GM12878 (cell line): ENCODE measurements around the gene UBR3. TPM values are rescaled to one million over a fixed set of nuclear protein-coding genes. Genes with fewer than 3 reads are reported as not detected.

Source experiments
- CHD2 ChIP-seq: IDR thresholded peaks from 2 replicates; pipeline ENCODE4 v1.6.1; 2011; ENCODE audit warnings: low read depth, low read length, improper control_type of control experiment, borderline replicate concordance
- FOS ChIP-seq: IDR thresholded peaks from 3 replicates; pipeline ENCODE4 v1.6.1; 2011; ENCODE audit warnings: borderline replicate concordance; ENCODE audit not compliant: insufficient read length; ENCODE audit errors: extremely low read depth
- PML ChIP-seq: IDR thresholded peaks from 2 replicates; pipeline ENCODE4 v1.6.1; 2012; ENCODE audit warnings: low read length, inconsistent platforms
- POLR2AphosphoS2 ChIP-seq: IDR thresholded peaks from 2 replicates; pipeline ENCODE4 v1.6.1; 2011; ENCODE audit warnings: low read depth, mild to moderate bottlenecking, low read length, improper control_type of control experiment, moderate library complexity
- ZNF24 ChIP-seq: fragments of 450-650 bp; IDR thresholded peaks from 2 replicates; pipeline ENCODE4 v1.6.1; 2017; ENCODE audit warnings: antibody characterized with exemption, mild to moderate bottlenecking
- polyA plus RNA-seq, 11 experiments: library from polyadenylated mRNA; depleted of rRNA in 4 of 11; unstranded in 6 of 11; stranded (reverse) in 5 of 11; fragments of >200 nt; fragmentation: Nextera tagmentation in 4 of 11; fragmentation: Illumina TruSeq in 1 of 11; extraction: Ambion mirVana in 4 of 11; extraction: Trizol in 1 of 11; gene quantifications; 1 replicate in 1 of 11; 2 replicates in 10 of 11; pipeline versions ENCODE4 v1.2.1 to v1.2.3, GENCODE V29; 2011 to 2016; ENCODE audit warnings: inconsistent platforms in 2 of 11, missing spikeins in 2 of 11, low read depth in 1 of 11
- total RNA-seq, 4 experiments: library from RNA; depleted of rRNA in 3 of 4; stranded (reverse); fragments of >200 nt in 3 of 4; fragmentation: Illumina TruSeq in 1 of 4; extraction: Trizol in 1 of 4; gene quantifications; 2 replicates each; pipeline versions ENCODE4 v1.2.1 to v1.2.3, GENCODE V29; 2013 to 2021
- TF ChIP-seq, protein P1 (sequence below): fragments of 450-650 bp; IDR thresholded peaks from 2 replicates; pipeline ENCODE4 v1.6.1; 2016; ENCODE audit warnings: mild to moderate bottlenecking, moderate library complexity, borderline replicate concordance
- TF ChIP-seq, protein P2 (sequence below): IDR thresholded peaks from 2 replicates; pipeline ENCODE4 v1.6.1; 2011; ENCODE audit warnings: borderline replicate concordance, low read depth, mild to moderate bottlenecking, moderate library complexity, mixed read lengths, low read length; ENCODE audit not compliant: insufficient read depth; ENCODE audit errors: extremely low read length
- TF ChIP-seq, protein P3 (sequence below): fragments of 450-650 bp; IDR thresholded peaks from 2 replicates; pipeline ENCODE4 v1.6.1; 2016; ENCODE audit warnings: mild to moderate bottlenecking
- TF ChIP-seq, protein P4 (sequence below): IDR thresholded peaks from 2 replicates; pipeline ENCODE4 v1.6.1; 2012; ENCODE audit warnings: low read depth, low read length, improper control_type of control experiment

The UBR3 gene
- total and polyA plus RNA-seq, 10 of the 15 experiments (the other 5 are each of a cell fraction or from before 2014, with no cell fraction given): 3.8 to 22.9 (median 11.2) TPM

DNA sequence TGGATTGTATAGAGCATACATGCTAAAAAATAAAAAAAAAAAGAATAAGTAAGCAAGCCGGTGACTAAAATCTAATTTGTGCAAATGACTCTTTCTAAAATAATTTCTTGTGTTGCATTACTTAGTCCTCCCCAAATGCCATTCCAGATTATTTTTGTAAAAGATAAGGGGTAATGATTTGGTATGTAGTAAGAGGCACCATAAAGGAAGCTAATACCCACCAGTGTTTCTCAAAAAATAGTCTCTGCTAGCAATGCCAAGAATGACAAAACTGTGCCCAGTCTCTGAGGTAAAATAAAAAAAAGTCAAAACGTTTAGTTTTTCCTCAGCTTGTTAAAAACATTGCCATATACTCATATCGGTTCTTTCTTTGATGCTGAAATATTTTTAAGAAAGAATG is 5.2 kb upstream of the UBR3 start (continued):
- TF ChIP-seq ZNF24 (no peak), CHD2 (no peak), PML (no peak), FOS (no peak), POLR2AphosphoS2 (no peak)
- TF ChIP-seq, protein P1, sequence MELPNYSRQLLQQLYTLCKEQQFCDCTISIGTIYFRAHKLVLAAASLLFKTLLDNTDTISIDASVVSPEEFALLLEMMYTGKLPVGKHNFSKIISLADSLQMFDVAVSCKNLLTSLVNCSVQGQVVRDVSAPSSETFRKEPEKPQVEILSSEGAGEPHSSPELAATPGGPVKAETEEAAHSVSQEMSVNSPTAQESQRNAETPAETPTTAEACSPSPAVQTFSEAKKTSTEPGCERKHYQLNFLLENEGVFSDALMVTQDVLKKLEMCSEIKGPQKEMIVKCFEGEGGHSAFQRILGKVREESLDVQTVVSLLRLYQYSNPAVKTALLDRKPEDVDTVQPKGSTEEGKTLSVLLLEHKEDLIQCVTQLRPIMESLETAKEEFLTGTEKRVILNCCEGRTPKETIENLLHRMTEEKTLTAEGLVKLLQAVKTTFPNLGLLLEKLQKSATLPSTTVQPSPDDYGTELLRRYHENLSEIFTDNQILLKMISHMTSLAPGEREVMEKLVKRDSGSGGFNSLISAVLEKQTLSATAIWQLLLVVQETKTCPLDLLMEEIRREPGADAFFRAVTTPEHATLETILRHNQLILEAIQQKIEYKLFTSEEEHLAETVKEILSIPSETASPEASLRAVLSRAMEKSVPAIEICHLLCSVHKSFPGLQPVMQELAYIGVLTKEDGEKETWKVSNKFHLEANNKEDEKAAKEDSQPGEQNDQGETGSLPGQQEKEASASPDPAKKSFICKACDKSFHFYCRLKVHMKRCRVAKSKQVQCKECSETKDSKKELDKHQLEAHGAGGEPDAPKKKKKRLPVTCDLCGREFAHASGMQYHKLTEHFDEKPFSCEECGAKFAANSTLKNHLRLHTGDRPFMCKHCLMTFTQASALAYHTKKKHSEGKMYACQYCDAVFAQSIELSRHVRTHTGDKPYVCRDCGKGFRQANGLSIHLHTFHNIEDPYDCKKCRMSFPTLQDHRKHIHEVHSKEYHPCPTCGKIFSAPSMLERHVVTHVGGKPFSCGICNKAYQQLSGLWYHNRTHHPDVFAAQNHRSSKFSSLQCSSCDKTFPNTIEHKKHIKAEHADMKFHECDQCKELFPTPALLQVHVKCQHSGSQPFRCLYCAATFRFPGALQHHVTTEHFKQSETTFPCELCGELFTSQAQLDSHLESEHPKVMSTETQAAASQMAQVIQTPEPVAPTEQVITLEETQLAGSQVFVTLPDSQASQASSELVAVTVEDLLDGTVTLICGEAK: no peak
- TF ChIP-seq, protein P2, sequence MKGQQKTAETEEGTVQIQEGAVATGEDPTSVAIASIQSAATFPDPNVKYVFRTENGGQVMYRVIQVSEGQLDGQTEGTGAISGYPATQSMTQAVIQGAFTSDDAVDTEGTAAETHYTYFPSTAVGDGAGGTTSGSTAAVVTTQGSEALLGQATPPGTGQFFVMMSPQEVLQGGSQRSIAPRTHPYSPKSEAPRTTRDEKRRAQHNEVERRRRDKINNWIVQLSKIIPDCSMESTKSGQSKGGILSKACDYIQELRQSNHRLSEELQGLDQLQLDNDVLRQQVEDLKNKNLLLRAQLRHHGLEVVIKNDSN: no peak
- TF ChIP-seq, protein P3, sequence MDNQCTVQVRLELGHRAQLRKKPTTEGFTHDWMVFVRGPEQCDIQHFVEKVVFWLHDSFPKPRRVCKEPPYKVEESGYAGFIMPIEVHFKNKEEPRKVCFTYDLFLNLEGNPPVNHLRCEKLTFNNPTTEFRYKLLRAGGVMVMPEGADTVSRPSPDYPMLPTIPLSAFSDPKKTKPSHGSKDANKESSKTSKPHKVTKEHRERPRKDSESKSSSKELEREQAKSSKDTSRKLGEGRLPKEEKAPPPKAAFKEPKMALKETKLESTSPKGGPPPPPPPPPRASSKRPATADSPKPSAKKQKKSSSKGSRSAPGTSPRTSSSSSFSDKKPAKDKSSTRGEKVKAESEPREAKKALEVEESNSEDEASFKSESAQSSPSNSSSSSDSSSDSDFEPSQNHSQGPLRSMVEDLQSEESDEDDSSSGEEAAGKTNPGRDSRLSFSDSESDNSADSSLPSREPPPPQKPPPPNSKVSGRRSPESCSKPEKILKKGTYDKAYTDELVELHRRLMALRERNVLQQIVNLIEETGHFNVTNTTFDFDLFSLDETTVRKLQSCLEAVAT: no peak
- TF ChIP-seq, protein P4, sequence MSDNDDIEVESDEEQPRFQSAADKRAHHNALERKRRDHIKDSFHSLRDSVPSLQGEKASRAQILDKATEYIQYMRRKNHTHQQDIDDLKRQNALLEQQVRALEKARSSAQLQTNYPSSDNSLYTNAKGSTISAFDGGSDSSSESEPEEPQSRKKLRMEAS: no peak
